Ishikawa (cell line): ENCODE measurements around the gene SAFB.

Experiments
- CEBPB ChIP-seq: IDR thresholded peaks from 2 replicates; pipeline ENCODE4 v1.6.1; 2012
- TEAD4 ChIP-seq: IDR thresholded peaks from 2 replicates; pipeline ENCODE4 v1.6.1; 2012

DNA sequence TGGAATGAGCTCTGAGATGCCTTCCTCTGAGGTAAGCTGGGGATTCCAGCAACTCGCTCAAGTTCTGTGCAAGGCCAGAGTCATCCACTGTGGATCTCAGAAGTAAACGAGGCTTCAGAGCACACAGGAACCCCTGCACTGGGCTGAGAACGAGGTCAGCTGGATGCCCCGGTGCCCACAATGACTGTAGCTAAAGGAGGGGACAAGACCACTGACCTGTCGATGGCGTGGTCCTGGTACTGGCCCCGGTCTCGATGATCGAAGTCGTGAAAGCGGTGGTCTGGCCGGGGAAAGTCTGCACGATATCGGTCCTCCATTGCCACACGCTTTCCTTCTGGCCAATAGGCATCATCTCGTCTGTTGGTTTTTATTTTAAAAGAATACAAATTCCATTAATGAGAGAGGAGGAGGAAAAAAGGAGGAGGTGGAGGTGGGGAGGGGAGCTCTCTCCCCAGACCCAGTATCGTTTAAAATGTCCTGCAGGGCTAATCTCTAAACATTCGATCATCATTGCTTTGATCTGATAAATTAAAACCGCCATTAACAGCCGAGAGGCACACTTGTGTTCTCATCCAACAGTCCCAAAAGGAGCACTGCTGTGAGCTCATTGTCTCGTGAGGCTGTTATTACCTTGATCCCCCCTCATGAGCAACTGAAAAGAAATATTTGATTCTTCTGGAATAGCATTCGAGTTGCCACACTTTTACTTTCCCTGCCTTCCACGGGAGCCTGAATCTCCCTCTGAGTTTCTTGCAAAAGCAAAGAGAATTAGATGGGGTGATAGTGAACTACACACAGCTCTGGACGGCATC lies 30.1 kb upstream of the SAFB start:
- TF ChIP-seq CEBPB (no peak), TEAD4 (no peak)
